ENCODE measurements around the gene HIVEP3. TPM values are rescaled to one million over a fixed set of nuclear protein-coding genes. Genes with fewer than 3 reads are reported as not detected.
A peak's percentile ranks its signal among the peaks of the same experiment; 100 is the strongest.

Gene HIVEP3
- total and polyA plus RNA-seq, 5 experiments from 2014 or later = 5.5 to 9.8 (median 6.3) TPM

- peaks cover 0 to 3% (median 0%) of the 10 kb centered on the region in 3 donors for H3K36me3 Mint-ChIP-seq
- H3K9me3 Mint-ChIP-seq = no peaks in the 10 kb centered on the region
- ATAC-seq (no peak), DNase-seq (peak in 1 of 10 donors; percentile 54)
- H3K4me3 Mint-ChIP-seq = no peak overlapping the region
- H3K27me3 Mint-ChIP-seq = no peaks in the 10 kb centered on the region
- H3K4me1 Mint-ChIP-seq = peaks cover 0 to 13% (median 6%) of the 10 kb centered on the region in 4 donors
- H3K27ac Mint-ChIP-seq = peak overlapping the region in 2 of 10 donors; percentile 8 to 12
- POLR2A ChIA-PET = interaction anchor here (0.6 kb wide), 1 partner anchor 398 kb away, joined by 4 read pairs; no protein-coding TSS in a partner anchor
These were observed 384.3 kb downstream of the HIVEP3 start for GRCh38 chr1:41534181-41535076.

GRCh38 chr1:41533731-41534080 is 385.0 kb downstream of the HIVEP3 start:
- no peak overlapping the region for H3K4me3 Mint-ChIP-seq
- POLR2A ChIA-PET = interaction anchor here (0.6 kb wide), 1 partner anchor 397 kb away, joined by 4 read pairs; no protein-coding TSS in a partner anchor

GRCh38 chr1:41533016-41533730 is 385.5 kb downstream of the HIVEP3 start:
- POLR2A ChIA-PET = no interaction called here
- Mint-ChIP-seq H3K27ac (peak overlapping the region in 1 of 10 donors; percentile 12), H3K36me3 (peaks cover 0 to 3% (median 0%) of the 10 kb centered on the region in 3 donors), H3K4me1 (peaks cover 0 to 13% (median 6%) of the 10 kb centered on the region in 4 donors), H3K4me3 (no peak overlapping the region), H3K27me3 (no peaks in the 10 kb centered on the region), H3K9me3 (no peaks in the 10 kb centered on the region)
- DNase-seq = peak in 1 of 10 donors; percentile 37
- no peak for ATAC-seq

More at GRCh38 chr1:41533731-41534080, 385.0 kb downstream of the HIVEP3 start:
- ATAC-seq (no peak), DNase-seq (peak in 1 of 10 donors; percentile 31)
- no peaks in the 10 kb centered on the region for H3K27me3 Mint-ChIP-seq
- peaks cover 0 to 13% (median 6%) of the 10 kb centered on the region in 4 donors for H3K4me1 Mint-ChIP-seq
- peak overlapping the region in 1 of 10 donors; percentile 12 for H3K27ac Mint-ChIP-seq
- H3K36me3 Mint-ChIP-seq = peaks cover 0 to 3% (median 0%) of the 10 kb centered on the region in 3 donors
- no peaks in the 10 kb centered on the region for H3K9me3 Mint-ChIP-seq

GRCh38 chr1:41532206-41532975 is 386.3 kb downstream of the HIVEP3 start:
- DNase-seq = peak in 1 of 10 donors; percentile 48
- peaks cover 0 to 3% (median 0%) of the 10 kb centered on the region in 3 donors for H3K36me3 Mint-ChIP-seq
- no peaks in the 10 kb centered on the region for H3K9me3 Mint-ChIP-seq
- H3K4me3 Mint-ChIP-seq = no peak overlapping the region
- POLR2A ChIA-PET = no interaction called here
- H3K4me1 Mint-ChIP-seq = peaks cover 0 to 13% (median 2%) of the 10 kb centered on the region in 4 donors
- H3K27ac Mint-ChIP-seq = peak overlapping the region in 3 of 10 donors; percentile 8 to 73 (median 19)
- H3K27me3 Mint-ChIP-seq = no peaks in the 10 kb centered on the region
- no peak for ATAC-seq

GRCh38 chr1:41530411-41530810 is 388.3 kb downstream of the HIVEP3 start:
- Mint-ChIP-seq H3K4me3 (no peak overlapping the region), H3K9me3 (no peaks in the 10 kb centered on the region), H3K36me3 (peaks cover 0 to 3% (median 0%) of the 10 kb centered on the region in 3 donors), H3K4me1 (peaks cover 0 to 16% (median under 1%) of the 10 kb centered on the region in 4 donors), H3K27me3 (no peaks in the 10 kb centered on the region), H3K27ac (peak overlapping the region in 2 of 10 donors; percentile 70 to 71)
- DNase-seq = no peak
- ATAC-seq = no peak
- POLR2A ChIA-PET = no interaction called here

- DNase-seq (no peak), ATAC-seq (no peak)
- no peaks in the 10 kb centered on the region for H3K9me3 Mint-ChIP-seq
- no peaks in the 10 kb centered on the region for H3K27me3 Mint-ChIP-seq
- H3K36me3 Mint-ChIP-seq = peaks cover 0 to 3% (median 0%) of the 10 kb centered on the region in 3 donors
- H3K4me1 Mint-ChIP-seq = peaks cover 0 to 16% (median under 1%) of the 10 kb centered on the region in 4 donors
- POLR2A ChIA-PET = no interaction called here
- peak overlapping the region in 6 of 10 donors; percentile 43 to 84 (median 63) for H3K27ac Mint-ChIP-seq
- H3K4me3 Mint-ChIP-seq = no peak overlapping the region
These were observed 388.9 kb downstream of the HIVEP3 start for GRCh38 chr1:41529621-41530395.

GRCh38 chr1:41528726-41529605 is 389.8 kb downstream of the HIVEP3 start:
- no peak overlapping the region for H3K27ac Mint-ChIP-seq
- ATAC-seq (no peak), DNase-seq (no peak)
- H3K4me3 Mint-ChIP-seq = no peak overlapping the region
- POLR2A ChIA-PET = no interaction called here
- H3K4me1 Mint-ChIP-seq = peaks cover 0 to 16% (median under 1%) of the 10 kb centered on the region in 4 donors
- peaks cover 0 to 6% (median 0%) of the 10 kb centered on the region in 3 donors for H3K36me3 Mint-ChIP-seq
- no peaks in the 10 kb centered on the region for H3K9me3 Mint-ChIP-seq
- H3K27me3 Mint-ChIP-seq = no peaks in the 10 kb centered on the region

GRCh38 chr1:41528106-41528505 is 390.6 kb downstream of the HIVEP3 start:
- ATAC-seq (no peak), DNase-seq (peak in 1 of 10 donors; percentile 38)
- H3K4me1 Mint-ChIP-seq = peaks cover 0 to 16% (median under 1%) of the 10 kb centered on the region in 4 donors
- no peak overlapping the region for H3K27ac Mint-ChIP-seq
- H3K4me3 Mint-ChIP-seq = no peak overlapping the region
- no peaks in the 10 kb centered on the region for H3K9me3 Mint-ChIP-seq
- no peaks in the 10 kb centered on the region for H3K27me3 Mint-ChIP-seq
- POLR2A ChIA-PET = no interaction called here
- peaks cover 0 to 3% (median 0%) of the 10 kb centered on the region in 3 donors for H3K36me3 Mint-ChIP-seq

- ATAC-seq (no peak), DNase-seq (peak in 1 of 10 donors; percentile 35)
- peak overlapping the region in 3 of 10 donors; percentile 37 to 62 (median 40) for H3K27ac Mint-ChIP-seq
- no peak overlapping the region for H3K4me3 Mint-ChIP-seq
- H3K27me3 Mint-ChIP-seq = no peaks in the 10 kb centered on the region
- POLR2A ChIA-PET = no interaction called here
- H3K4me1 Mint-ChIP-seq = peaks cover 0 to 14% (median under 1%) of the 10 kb centered on the region in 4 donors
- no peaks in the 10 kb centered on the region for H3K9me3 Mint-ChIP-seq
- peaks cover 0 to 3% (median 0%) of the 10 kb centered on the region in 3 donors for H3K36me3 Mint-ChIP-seq
These were observed 391.7 kb downstream of the HIVEP3 start for GRCh38 chr1:41526956-41527561.

- POLR2A ChIA-PET = no interaction called here
- peak in 1 of 10 donors; percentile 57 for DNase-seq
- no peak overlapping the region for H3K4me3 Mint-ChIP-seq
- no peak for ATAC-seq
- H3K9me3 Mint-ChIP-seq = no peaks in the 10 kb centered on the region
- H3K27ac Mint-ChIP-seq = peak overlapping the region in 1 of 10 donors; percentile 37
- H3K36me3 Mint-ChIP-seq = peaks cover 0 to 3% (median 0%) of the 10 kb centered on the region in 3 donors
- peaks cover 0 to 10% (median under 1%) of the 10 kb centered on the region in 4 donors for H3K4me1 Mint-ChIP-seq
- no peaks in the 10 kb centered on the region for H3K27me3 Mint-ChIP-seq
These were observed 392.7 kb downstream of the HIVEP3 start for GRCh38 chr1:41525891-41526587.

Measured in naive thymus-derived CD8-positive, alpha-beta T cell (primary cell).